GM21515 (cell line): ENCODE measurements around the gene TENM3.

Experiments used
- ATAC-seq: cut with Tn5 transposase; IDR thresholded peaks from one replicate; pipeline ENCODE4 v1.9.1; 2021; ENCODE audit not compliant: unreplicated experiment

Gene TENM3

GRCh38 chr4:182280436-182281111 is 37.4 kb downstream of the TENM3 start:
- no peak for ATAC-seq

- ATAC-seq, result no peak
Measured at GRCh38 chr4:182286035-182286434, 42.8 kb downstream of the TENM3 start.

- no peak for ATAC-seq
Measured at GRCh38 chr4:182286931-182287330, 43.7 kb downstream of the TENM3 start.

- ATAC-seq, result no peak
Measured at GRCh38 chr4:182288534-182288933, 45.3 kb downstream of the TENM3 start.

DNA sequence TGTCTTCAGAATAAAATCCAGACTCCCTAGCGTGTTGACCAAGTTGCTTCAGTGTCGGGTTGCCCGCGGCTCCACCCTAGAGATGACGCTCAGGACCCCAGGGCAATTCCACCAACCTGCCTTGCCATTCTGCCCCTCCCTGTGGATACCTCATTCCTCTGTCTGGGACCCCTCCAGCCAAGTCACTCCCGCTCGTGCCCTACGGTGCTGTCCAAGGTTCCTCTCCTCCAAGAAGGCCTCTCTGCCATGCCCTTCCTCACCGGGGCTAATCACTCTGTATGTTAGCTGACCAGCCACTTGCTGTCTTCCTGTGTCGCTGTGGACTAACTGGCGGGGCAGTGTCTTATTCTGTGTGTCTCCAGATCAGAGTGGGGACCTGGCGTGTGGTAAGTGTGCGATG is 46.6 kb downstream of the TENM3 start:
- ATAC-seq, result no peak

- no peak for ATAC-seq
Measured at GRCh38 chr4:182291175-182291574, 48.0 kb downstream of the TENM3 start.

DNA sequence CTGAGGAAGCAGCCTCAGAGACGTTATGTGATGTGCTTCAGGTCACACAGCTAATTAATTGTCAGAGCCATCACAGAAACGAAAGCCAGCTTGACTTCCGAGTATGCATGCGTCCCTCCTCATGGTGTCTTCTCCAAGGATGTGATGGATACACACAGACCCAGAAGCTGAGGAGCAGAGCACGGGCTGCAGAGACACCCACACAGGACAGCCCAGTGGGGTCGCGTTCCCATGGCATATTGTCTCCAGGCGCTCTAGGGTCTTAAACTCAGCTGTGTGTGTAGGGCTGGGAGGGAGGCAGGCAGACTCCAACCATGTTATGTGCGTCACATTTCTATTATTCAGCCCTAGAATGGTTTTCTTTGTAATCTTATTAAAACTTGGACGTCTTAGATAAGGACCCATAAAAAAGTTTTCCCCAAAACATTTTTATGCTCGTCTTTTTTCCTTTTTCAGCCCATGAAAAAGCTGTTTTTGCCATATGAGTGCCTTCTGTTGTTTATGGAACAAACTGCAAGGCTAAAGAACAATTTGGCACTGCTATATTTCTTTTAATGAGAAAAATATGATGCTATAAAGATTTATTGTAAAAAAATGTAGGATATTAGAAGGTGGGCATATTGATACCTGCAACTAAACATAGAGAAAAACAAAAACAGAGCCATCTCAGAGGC is 48.5 kb downstream of the TENM3 start:
- no peak for ATAC-seq

GRCh38 chr4:182292612-182293011 is 49.4 kb downstream of the TENM3 start:
- no peak for ATAC-seq

- ATAC-seq, result no peak
Measured at GRCh38 chr4:182293691-182294255, 50.6 kb downstream of the TENM3 start.

DNA sequence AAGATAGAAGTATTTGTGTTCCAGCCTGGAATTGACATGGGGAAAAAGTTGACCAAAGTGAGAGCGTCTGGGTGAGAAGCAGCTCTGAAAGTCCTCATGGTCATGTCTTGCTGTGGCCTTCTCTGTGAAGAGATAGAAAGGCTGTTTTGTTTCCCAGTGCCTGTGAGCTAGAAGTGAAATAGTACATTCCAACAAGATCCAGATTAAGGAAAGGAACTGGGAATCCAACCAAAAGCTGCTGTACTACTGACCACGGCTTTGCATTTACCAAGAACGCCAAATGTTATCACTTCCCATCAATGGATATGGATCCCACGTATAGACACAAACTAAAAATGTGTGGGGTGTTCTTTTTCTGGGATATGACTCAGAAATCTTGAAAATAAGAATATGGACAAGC is 51.2 kb downstream of the TENM3 start:
- no peak for ATAC-seq

GRCh38 chr4:182297659-182298058 is 54.5 kb downstream of the TENM3 start:
- ATAC-seq, result no peak

DNA sequence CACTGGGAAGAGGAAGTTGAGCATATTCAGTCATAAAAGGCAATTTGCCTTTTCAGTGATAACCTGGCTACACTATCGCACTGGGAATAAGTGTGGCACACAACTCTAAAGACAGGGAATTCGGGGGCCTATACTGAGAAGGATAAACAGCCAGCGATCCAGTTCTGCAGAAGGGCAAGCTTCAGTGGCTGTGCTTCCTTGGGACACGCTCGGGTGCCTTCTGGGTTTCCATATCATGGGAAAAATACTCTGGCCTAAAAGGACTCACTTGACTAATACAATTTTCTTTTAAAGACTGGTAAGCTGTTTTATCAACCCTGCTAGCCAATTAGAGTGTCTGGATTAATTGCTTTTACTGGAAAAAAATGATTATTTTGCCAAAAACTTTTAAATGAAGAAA is 58.5 kb downstream of the TENM3 start:
- no peak for ATAC-seq

DNA sequence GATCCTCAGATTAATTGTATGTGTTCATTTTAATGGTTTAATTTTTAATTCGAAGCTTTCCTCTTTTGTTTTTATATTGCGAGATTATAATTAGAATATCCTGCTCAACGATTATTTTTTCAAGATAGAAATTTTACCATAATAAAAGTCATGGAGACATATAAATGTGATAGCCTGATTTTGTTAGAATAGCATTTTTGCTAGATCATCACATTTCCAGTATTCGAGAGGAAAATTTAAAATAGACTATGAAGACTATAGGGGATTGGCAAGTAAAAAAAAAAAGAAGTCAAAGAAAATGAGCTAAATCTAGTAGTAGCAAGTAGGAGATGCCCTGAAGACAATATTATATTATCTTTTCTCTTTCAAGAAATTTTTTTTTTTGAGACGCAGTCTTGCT is 60.6 kb downstream of the TENM3 start:
- ATAC-seq, result no peak

- ATAC-seq, result no peak
Measured at GRCh38 chr4:182306792-182307507, 63.7 kb downstream of the TENM3 start.

DNA sequence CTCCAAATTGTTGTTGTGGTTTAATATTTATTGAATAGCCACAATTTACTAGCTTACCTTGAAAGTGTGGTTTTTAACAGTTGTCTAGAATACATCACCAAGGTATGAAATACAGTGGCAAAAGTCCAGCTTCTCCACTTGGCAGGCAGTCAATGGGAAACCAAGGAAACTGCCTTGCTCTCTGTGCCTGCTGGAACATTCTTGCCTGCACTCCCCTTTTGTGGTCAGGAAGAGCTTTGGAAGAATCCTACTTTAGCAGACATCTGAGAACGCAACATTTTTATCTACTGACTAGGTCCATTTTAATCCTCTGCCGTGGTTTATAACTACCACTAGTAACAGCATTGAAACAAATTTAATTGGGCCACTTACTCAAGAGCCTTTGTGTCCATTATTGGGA is 64.5 kb downstream of the TENM3 start:
- no peak for ATAC-seq

DNA sequence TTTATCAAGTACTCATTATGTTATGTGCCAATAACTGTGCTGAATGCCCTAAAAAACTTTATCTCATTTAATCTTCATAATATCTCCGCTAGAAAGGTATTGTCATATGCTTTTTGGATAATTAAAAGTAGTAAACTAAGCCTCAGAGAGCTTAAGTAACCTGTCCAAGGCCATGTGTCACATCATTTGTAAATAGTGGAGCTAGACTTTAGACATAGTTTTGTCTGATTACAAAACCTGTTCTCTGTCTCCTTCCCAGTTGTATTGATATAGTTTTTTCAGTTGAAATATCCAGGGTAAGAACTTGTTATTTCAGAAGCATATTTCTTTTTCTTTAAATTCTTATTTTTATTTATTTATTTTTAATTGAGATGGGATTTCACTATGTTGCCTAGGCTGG is 66.7 kb downstream of the TENM3 start:
- no peak for ATAC-seq

GRCh38 chr4:182310316-182310715 is 67.1 kb downstream of the TENM3 start:
- ATAC-seq, result no peak

DNA sequence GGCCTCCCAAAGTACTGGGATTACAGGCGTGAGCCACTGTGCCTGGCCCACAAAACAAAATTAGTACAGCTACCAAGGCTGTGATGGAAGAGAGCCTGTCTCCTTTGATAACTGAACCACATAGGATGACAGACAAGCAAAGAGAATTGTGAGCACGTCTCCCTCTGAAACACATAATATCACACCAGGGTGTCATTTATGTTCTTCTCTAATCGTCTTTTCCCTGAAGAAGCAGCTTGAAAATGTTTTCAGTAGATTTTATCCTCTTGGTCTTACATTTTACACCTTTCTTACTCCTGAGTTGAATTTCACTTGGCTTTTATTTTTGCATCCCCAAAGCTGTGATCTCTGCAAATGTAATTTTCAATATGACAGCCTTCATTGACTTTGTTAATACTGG is 67.8 kb downstream of the TENM3 start:
- no peak for ATAC-seq

DNA sequence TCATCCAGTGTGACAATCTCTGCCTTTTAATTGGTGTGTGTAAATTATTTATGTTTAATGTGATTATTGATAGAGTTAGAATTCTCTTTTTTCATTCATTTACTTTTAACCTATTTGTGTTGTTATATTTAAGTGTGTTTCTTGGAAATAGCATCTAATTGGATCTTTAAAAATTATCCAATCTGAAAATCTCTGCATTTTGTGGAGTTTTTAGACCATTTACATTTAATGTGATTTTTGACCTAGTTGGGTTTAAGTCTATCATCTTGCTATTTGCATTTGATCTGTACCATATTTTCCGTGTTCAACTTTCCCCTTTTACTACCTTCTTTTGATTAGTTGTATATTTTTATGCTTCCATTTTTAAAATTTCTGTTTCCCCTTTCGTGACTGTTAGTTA is 71.3 kb downstream of the TENM3 start:
- no peak for ATAC-seq

- no peak for ATAC-seq
Measured at GRCh38 chr4:182318256-182318655, 75.1 kb downstream of the TENM3 start.

DNA sequence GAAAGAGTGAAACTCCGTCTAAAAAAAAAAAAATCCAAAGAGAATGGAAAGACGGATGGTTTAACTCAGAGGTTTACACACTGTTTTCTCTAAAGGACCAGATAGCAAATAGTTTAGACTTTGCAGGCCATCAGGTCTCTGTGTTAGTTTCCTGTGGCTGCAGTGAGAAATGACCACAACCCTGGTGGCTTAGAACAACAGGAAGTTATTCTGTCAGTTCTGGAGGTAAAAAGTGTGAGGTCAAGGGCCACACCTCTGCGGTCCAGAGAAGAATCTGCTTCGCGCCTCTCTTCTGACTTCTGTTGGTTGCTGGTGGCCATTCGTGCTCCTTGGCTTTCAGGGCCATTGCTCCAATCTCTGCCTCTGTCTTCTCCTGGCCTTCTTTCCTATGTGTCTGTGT is 76.9 kb downstream of the TENM3 start:
- ATAC-seq, result no peak

GRCh38 chr4:182320580-182320979 is 77.4 kb downstream of the TENM3 start:
- ATAC-seq, result no peak
